Hepatocyte (in vitro differentiated cells): Measurements from ENCODE around the gene CELA3A.

Experiments
- EZH2 ChIP-seq: fragments of 200-600 bp; sonication (generic); IDR thresholded peaks from 2 replicates; pipeline ENCODE4 v1.6.1; 2016; ENCODE audit warnings: antibody characterized with exemption, mild to moderate bottlenecking, borderline replicate concordance
- EZH2phosphoT487 ChIP-seq: fragments of 200-600 bp; sonication (generic); IDR thresholded peaks from one replicate; pipeline ENCODE4 v1.6.1; 2018; ENCODE audit warnings: antibody characterized with exemption, mild to moderate bottlenecking, low read depth, moderate library complexity; ENCODE audit not compliant: unreplicated experiment, severe bottlenecking
- TF ChIP-seq, protein P1 (sequence below): fragments of 200-600 bp; sonication (generic); IDR thresholded peaks from 2 replicates; pipeline ENCODE4 v1.5.1; 2016; ENCODE audit warnings: antibody characterized with exemption, mild to moderate bottlenecking; ENCODE audit not compliant: poor library complexity

DNA sequence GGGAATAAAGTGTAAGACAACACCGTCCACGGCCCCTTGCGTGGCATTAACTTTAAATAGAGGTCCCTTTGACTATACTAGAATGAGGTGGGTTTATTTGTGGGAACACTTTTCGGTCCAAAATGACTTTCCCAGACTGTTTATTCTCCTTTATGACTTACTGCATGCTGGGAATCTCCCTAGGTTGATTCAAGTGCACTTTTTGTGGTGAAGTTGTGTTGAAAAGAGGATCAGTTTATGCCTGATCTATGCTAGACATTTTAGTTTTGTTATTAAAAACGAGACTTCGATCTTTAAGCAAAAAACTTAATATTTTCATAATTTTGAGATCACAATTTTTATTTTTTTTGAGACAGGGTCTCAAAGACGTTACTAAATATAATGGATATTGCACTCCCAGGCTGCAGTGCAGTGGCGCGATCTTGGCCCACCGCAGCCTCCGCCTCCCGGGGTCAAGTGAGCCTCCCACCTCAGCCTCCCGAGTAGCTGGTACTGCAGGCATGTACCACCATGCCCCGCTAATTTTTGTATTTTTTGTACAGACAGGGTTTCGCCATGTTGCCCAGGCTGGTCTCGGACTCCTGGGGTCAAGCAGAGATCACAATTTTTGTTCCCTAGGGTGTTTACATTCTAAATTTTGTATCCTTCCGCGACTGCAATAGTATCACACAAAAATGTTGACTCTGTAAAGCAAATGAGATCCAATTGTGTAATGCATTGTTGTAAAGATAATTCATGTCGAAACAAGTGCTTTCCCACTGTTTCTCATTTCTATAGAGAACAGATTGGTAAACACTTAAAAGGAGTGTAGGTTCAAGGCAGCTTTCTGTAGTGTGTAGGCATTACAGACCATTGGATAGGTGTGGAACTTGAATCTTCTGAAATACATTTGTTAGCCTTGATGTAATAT lies 52.7 kb downstream of the CELA3A start:
- TF ChIP-seq, protein P1, sequence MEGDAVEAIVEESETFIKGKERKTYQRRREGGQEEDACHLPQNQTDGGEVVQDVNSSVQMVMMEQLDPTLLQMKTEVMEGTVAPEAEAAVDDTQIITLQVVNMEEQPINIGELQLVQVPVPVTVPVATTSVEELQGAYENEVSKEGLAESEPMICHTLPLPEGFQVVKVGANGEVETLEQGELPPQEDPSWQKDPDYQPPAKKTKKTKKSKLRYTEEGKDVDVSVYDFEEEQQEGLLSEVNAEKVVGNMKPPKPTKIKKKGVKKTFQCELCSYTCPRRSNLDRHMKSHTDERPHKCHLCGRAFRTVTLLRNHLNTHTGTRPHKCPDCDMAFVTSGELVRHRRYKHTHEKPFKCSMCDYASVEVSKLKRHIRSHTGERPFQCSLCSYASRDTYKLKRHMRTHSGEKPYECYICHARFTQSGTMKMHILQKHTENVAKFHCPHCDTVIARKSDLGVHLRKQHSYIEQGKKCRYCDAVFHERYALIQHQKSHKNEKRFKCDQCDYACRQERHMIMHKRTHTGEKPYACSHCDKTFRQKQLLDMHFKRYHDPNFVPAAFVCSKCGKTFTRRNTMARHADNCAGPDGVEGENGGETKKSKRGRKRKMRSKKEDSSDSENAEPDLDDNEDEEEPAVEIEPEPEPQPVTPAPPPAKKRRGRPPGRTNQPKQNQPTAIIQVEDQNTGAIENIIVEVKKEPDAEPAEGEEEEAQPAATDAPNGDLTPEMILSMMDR = no peak
- TF ChIP-seq EZH2 = no peak
- no peak for TF ChIP-seq EZH2phosphoT487
